GM19452 (cell line): ENCODE data around the gene GALNT18.
"Not testable (repeated sequence)": the region's sequence is repeated elsewhere in the genome, so short reads cannot be mapped to it uniquely, and the experiment has no call there.

Experiments used
- ATAC-seq: cut with Tn5 transposase; IDR thresholded peaks from one replicate; pipeline ENCODE4 v1.9.1; 2021; ENCODE audit not compliant: unreplicated experiment

GALNT18 gene

GRCh38 chr11:11468954-11469353 is 152.9 kb downstream of the GALNT18 start:
- no peak for ATAC-seq

GRCh38 chr11:11467312-11467711 is 154.5 kb downstream of the GALNT18 start:
- no peak for ATAC-seq

GRCh38 chr11:11464555-11464954 is 157.2 kb downstream of the GALNT18 start:
- no peak for ATAC-seq

GRCh38 chr11:11463405-11463804 is 158.4 kb downstream of the GALNT18 start:
- no peak for ATAC-seq

GRCh38 chr11:11461473-11461872 is 160.3 kb downstream of the GALNT18 start:
- no peak for ATAC-seq

GRCh38 chr11:11459578-11459977 is 162.2 kb downstream of the GALNT18 start:
- ATAC-seq = no peak

GRCh38 chr11:11458485-11458884 is 163.3 kb downstream of the GALNT18 start:
- ATAC-seq = no peak

GRCh38 chr11:11458001-11458400 is 163.8 kb downstream of the GALNT18 start:
- no peak for ATAC-seq

- no peak for ATAC-seq
Measured at GRCh38 chr11:11456866-11457265, 164.9 kb downstream of the GALNT18 start.

- no peak for ATAC-seq
Measured at GRCh38 chr11:11454671-11455223, 167.1 kb downstream of the GALNT18 start.

- ATAC-seq = peak; percentile 97
Measured at GRCh38 chr11:11451501-11452005, 170.3 kb downstream of the GALNT18 start.

- no peak for ATAC-seq
Measured at GRCh38 chr11:11450744-11451362, 171.0 kb downstream of the GALNT18 start.

- ATAC-seq = no peak
Measured at GRCh38 chr11:11449327-11449726, 172.5 kb downstream of the GALNT18 start.

- no peak for ATAC-seq
Measured at GRCh38 chr11:11448626-11449025, 173.2 kb downstream of the GALNT18 start.

- not testable (repeated sequence) for ATAC-seq
Measured at GRCh38 chr11:11447601-11448000, 174.2 kb downstream of the GALNT18 start.

- no peak for ATAC-seq
Measured at GRCh38 chr11:11446967-11447366, 174.8 kb downstream of the GALNT18 start.

GRCh38 chr11:11446564-11446963 is 175.2 kb downstream of the GALNT18 start:
- no peak for ATAC-seq

GRCh38 chr11:11445441-11446185 is 176.2 kb downstream of the GALNT18 start:
- no peak for ATAC-seq

GRCh38 chr11:11444804-11445131 is 177.0 kb downstream of the GALNT18 start:
- ATAC-seq = no peak

GRCh38 chr11:11444027-11444803 is 177.6 kb downstream of the GALNT18 start:
- ATAC-seq = no peak

- no peak for ATAC-seq
Measured at GRCh38 chr11:11442791-11443190, 179.0 kb downstream of the GALNT18 start.
